DMS 273 (cell line): ENCODE measurements around the gene PRDM7.
A peak's percentile ranks its signal among the peaks of the same experiment; 100 is the strongest.
"Not testable (repeated sequence)": the region's sequence is repeated elsewhere in the genome, so short reads cannot be mapped to it uniquely, and the experiment has no call there.

Source experiments
- DNase-seq: peaks from one replicate; lab custom pipeline; 2025; ENCODE audit not compliant: unreplicated experiment; lab: John Stamatoyannopoulos, UW

Gene PRDM7

GRCh38 chr16:90072442-90073105, 4.6 kb downstream of the PRDM7 start:
- DNase-seq = no peak

- no peak for DNase-seq
These were observed 6.7 kb downstream of the PRDM7 start for GRCh38 chr16:90070440-90070839.

- no peak for DNase-seq
These were observed 15.7 kb downstream of the PRDM7 start for GRCh38 chr16:90061437-90061836.

- no peak for DNase-seq
These were observed 19.4 kb downstream of the PRDM7 start for GRCh38 chr16:90057738-90058173.

GRCh38 chr16:90056521-90056920, 20.6 kb downstream of the PRDM7 start:
- DNase-seq = not testable (repeated sequence)

- DNase-seq = no peak
These were observed 21.8 kb downstream of the PRDM7 start for GRCh38 chr16:90055371-90055770.

- DNase-seq = no peak
These were observed 22.6 kb downstream of the PRDM7 start for GRCh38 chr16:90054554-90054953.

GRCh38 chr16:90053902-90054500, 23.1 kb downstream of the PRDM7 start:
- DNase-seq = no peak

GRCh38 chr16:90050969-90051368, 26.2 kb downstream of the PRDM7 start:
- DNase-seq = no peak

GRCh38 chr16:90048737-90049330, 28.3 kb downstream of the PRDM7 start:
- no peak for DNase-seq

- DNase-seq = no peak
These were observed 28.8 kb downstream of the PRDM7 start for GRCh38 chr16:90048347-90048722.

- DNase-seq = no peak
These were observed 29.3 kb downstream of the PRDM7 start for GRCh38 chr16:90047714-90048346.

- no peak for DNase-seq
These were observed 30.0 kb downstream of the PRDM7 start for GRCh38 chr16:90046971-90047713.

- DNase-seq = peak; percentile 86
These were observed 30.8 kb downstream of the PRDM7 start for GRCh38 chr16:90046122-90046970.

- DNase-seq = no peak
These were observed 33.0 kb downstream of the PRDM7 start for GRCh38 chr16:90044111-90044551.

- DNase-seq = no peak
These were observed 33.6 kb downstream of the PRDM7 start for GRCh38 chr16:90043526-90043925.

GRCh38 chr16:90042946-90043514, 34.1 kb downstream of the PRDM7 start:
- no peak for DNase-seq

- no peak for DNase-seq
These were observed 35.1 kb downstream of the PRDM7 start for GRCh38 chr16:90041896-90042473.

- no peak for DNase-seq
These were observed 36.7 kb downstream of the PRDM7 start for GRCh38 chr16:90040152-90041023.
